OCI-LY3 (cell line): Measurements from ENCODE around the gene ARMH4.

ENCODE experiments used
- CTCF ChIP-seq: fragments of 200-600, 300-600 bp; sonication (generic); IDR thresholded peaks from 2 replicates; pipeline ENCODE4 v1.5.1; 2014; ENCODE audit warnings: antibody characterized with exemption, low read length, low read depth
- EZH2phosphoT487 ChIP-seq: fragments of 200-600 bp; shearing (Covaris generic); IDR thresholded peaks from 2 replicates; pipeline ENCODE4 v1.6.1; 2018; ENCODE audit warnings: antibody characterized with exemption, mixed run types, low read depth

DNA sequence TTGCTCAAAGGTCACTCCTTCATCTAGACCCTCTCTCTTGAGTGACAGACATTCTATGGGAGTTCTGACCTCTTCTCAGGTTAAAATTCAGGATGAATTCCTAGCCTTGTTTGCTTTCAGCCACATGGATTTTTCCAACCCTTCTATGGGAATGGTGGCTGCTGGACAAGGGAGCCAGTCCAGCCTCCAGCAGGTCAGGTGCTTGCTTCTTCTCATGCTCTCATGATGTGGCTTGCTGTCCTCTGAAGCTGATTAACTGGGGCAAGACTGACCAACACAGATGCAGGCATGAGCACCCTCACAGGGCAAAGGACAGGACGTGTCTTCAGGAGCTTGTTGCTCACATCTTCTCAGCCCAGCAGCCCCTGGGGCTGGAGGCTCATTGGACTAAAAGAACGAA is 188.9 kb downstream of the ARMH4 start:
- TF ChIP-seq CTCF (no peak), EZH2phosphoT487 (no peak)
